Stomach smooth muscle (tissue), 2 donors: ENCODE data around the gene FOXF1.

Source experiments
- H3K27ac ChIP-seq: one replicate; pipeline ENCODE4 v1.7.0; 2013; ENCODE audit warnings: mild to moderate bottlenecking, low read length, inconsistent platforms
- H3K27me3 ChIP-seq, 2 donors: one replicate each; pipeline ENCODE4 v1.7.0; 2013; ENCODE audit warnings: low read length in 2 of 2; ENCODE audit not compliant: insufficient read depth in 2 of 2, control insufficient read depth in 1 of 2
- H3K36me3 ChIP-seq, 2 donors: one replicate each; pipeline ENCODE4 v1.7.0; 2013; ENCODE audit warnings: low read length in 2 of 2; ENCODE audit not compliant: control insufficient read depth in 2 of 2, insufficient read depth in 2 of 2
- H3K4me1 ChIP-seq: one replicate; pipeline ENCODE4 v1.7.0; 2013; ENCODE audit warnings: low read length; ENCODE audit not compliant: control insufficient read depth, insufficient read depth
- H3K4me3 ChIP-seq, 2 donors: one replicate each; pipeline ENCODE4 v1.7.0; 2013; ENCODE audit warnings: low read length in 2 of 2
- H3K9ac ChIP-seq, 2 donors: one replicate each; pipeline ENCODE4 v1.7.0; 2013; ENCODE audit warnings: low read length in 2 of 2, mild to moderate bottlenecking in 1 of 2
- H3K9me3 ChIP-seq, 2 donors: one replicate each; pipeline ENCODE4 v1.7.0; 2013; ENCODE audit warnings: low read length in 2 of 2; ENCODE audit not compliant: control insufficient read depth in 2 of 2
- donor health status: healthy.
- donor health status: Pancreatic carcinoma.

FOXF1 gene

DNA sequence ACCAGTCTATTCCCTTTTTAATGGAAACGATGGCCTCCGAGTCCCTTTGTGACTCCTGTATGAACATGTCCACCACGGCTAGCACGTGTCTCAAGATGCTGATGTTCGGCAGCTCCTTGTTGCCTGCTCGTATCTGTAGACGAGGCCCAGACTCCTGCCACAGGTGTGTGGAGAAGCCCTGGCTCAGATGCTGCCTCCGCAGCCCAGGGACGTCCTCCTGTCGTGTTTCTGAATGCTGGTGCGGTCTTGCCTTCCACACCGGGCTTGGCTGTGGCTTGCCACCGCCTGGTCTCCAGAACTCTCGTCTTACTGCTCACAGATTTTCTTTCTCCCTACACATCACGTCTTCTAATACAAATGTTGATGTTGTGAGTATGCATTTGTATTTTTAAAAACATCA is 17.0 kb downstream of the FOXF1 start:
- H3K4me3 ChIP-seq, result no peak overlapping the region

GRCh38 chr16:86528061-86528929 is 18.0 kb downstream of the FOXF1 start:
- Histone ChIP-seq H3K4me3 (no peak overlapping the region), H3K4me1 (peaks cover 9% of the 10 kb centered on the region), H3K36me3 (peaks cover 3% of the 10 kb centered on the region in 2 donors), H3K27ac (no peak overlapping the region), H3K9me3 (no peaks in the 10 kb centered on the region), H3K9ac (no peak overlapping the region), H3K27me3 (no peaks in the 10 kb centered on the region)

More for the DNA sequence above, 17.0 kb downstream of the FOXF1 start:
- Histone ChIP-seq H3K9me3 (no peaks in the 10 kb centered on the region), H3K27ac (no peak overlapping the region), H3K27me3 (no peaks in the 10 kb centered on the region), H3K36me3 (peaks cover 0 to 1% of the 10 kb centered on the region in 2 donors), H3K4me1 (peaks cover 9% of the 10 kb centered on the region), H3K9ac (no peak overlapping the region)

DNA sequence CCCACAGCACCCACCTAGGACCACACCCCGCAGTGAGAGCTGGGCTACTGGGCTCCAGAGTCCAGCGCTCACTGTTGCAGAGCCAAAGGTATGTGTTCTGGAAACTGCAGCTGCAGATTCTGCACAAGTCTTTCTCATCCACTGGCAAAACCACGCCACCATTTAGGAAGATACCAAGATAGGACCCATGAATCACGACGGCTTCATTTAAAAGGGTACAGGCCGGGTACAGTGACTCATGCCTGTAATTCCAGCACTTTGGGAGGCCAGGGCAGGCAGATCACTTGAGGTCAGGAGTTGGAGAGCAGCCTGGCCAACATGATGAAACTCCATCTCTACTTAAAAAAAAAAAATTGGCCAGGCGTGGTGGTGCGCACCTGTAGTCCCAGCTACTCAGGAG is 18.8 kb downstream of the FOXF1 start:
- Histone ChIP-seq H3K27ac (no peak overlapping the region), H3K27me3 (no peaks in the 10 kb centered on the region), H3K9me3 (no peaks in the 10 kb centered on the region), H3K9ac (no peak overlapping the region), H3K4me3 (no peak overlapping the region), H3K36me3 (peaks cover 3% of the 10 kb centered on the region in 2 donors), H3K4me1 (peaks cover 9% of the 10 kb centered on the region)

- Histone ChIP-seq H3K4me3 (no peak overlapping the region), H3K9ac (no peak overlapping the region), H3K4me1 (peaks cover 9% of the 10 kb centered on the region), H3K27ac (no peak overlapping the region), H3K36me3 (peaks cover 3 to 7% of the 10 kb centered on the region in 2 donors), H3K9me3 (no peaks in the 10 kb centered on the region), H3K27me3 (no peaks in the 10 kb centered on the region)
Observed at GRCh38 chr16:86530251-86531190, 20.2 kb downstream of the FOXF1 start.

DNA sequence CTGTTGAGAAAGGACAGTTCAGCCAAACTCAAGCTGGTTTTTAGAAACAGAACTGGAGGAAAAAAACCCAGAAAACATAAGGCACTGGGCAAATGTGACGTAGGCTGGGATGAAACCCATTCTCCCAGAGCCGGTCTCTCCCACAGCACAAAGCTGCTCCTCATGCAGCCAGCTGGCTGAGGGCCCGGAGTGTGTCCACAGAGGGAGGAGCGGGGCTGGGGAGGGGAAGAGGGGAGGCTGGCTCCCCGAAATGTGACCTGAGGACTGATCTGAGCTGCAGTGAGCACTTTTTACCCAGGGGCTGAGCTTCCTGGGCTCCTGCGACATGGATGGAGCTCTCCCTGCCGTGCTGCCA is 20.8 kb downstream of the FOXF1 start:
- Histone ChIP-seq H3K4me1 (peaks cover 12% of the 10 kb centered on the region), H3K27me3 (no peaks in the 10 kb centered on the region), H3K4me3 (no peak overlapping the region), H3K36me3 (peaks cover 3 to 7% of the 10 kb centered on the region in 2 donors), H3K27ac (no peak overlapping the region), H3K9me3 (no peaks in the 10 kb centered on the region), H3K9ac (no peak overlapping the region)

- Histone ChIP-seq H3K27ac (no peak overlapping the region), H3K4me3 (no peak overlapping the region), H3K4me1 (peaks cover 12% of the 10 kb centered on the region)
Observed at GRCh38 chr16:86531641-86532525, 21.6 kb downstream of the FOXF1 start.

DNA sequence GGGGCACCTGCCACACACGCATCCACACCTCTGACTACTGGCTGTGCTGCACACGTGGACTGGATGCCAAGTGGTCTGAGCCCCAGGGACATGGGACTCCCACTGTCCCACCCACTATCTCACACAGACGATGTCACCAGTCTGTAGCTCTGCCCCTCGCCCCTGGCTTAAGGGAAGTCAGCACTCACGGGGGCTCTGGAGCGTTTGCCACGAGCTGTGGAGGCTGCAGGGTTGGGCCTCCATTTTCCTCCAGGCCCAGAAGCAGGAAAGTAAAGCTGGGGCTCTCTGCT is 22.1 kb downstream of the FOXF1 start:
- Histone ChIP-seq H3K27me3 (no peaks in the 10 kb centered on the region), H3K4me1 (peaks cover 12% of the 10 kb centered on the region), H3K27ac (no peak overlapping the region), H3K36me3 (peaks cover 3 to 8% of the 10 kb centered on the region in 2 donors), H3K4me3 (no peak overlapping the region), H3K9me3 (no peaks in the 10 kb centered on the region), H3K9ac (no peak overlapping the region)

More at GRCh38 chr16:86531641-86532525, 21.6 kb downstream of the FOXF1 start:
- no peak overlapping the region for H3K9ac ChIP-seq
- peaks cover 3 to 7% of the 10 kb centered on the region in 2 donors for H3K36me3 ChIP-seq
- H3K27me3 ChIP-seq, result no peaks in the 10 kb centered on the region
- H3K9me3 ChIP-seq, result no peaks in the 10 kb centered on the region

DNA sequence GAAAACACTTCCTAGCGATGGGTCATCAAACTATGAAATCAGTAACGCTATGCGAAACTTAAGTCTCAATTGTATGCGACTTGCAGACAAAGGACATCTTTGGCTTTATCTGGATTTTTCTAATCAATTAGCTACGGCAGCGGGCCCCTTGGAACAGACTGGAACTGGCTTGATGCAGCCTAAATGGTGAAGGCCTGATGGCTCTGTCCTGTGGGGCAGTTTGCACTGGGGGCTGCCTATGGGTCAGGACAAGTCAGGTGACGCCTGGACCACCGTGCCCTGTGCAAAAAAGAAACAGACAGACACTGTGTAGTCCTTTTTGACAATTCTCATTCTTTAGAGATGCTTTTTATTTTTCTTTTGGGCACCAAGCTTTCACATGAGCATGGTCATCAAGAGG is 22.7 kb downstream of the FOXF1 start:
- H3K4me1 ChIP-seq, result peaks cover 12% of the 10 kb centered on the region

GRCh38 chr16:86533767-86534351 is 23.5 kb downstream of the FOXF1 start:
- no peak overlapping the region for H3K27ac ChIP-seq
- H3K9ac ChIP-seq, result no peak overlapping the region
- no peaks in the 10 kb centered on the region for H3K27me3 ChIP-seq
- peaks cover 15 to 19% of the 10 kb centered on the region in 2 donors for H3K36me3 ChIP-seq
- H3K9me3 ChIP-seq, result no peaks in the 10 kb centered on the region
- no peak overlapping the region for H3K4me3 ChIP-seq
- H3K4me1 ChIP-seq, result peaks cover 12% of the 10 kb centered on the region

More for the DNA sequence above, 22.7 kb downstream of the FOXF1 start:
- Histone ChIP-seq H3K9ac (no peak overlapping the region), H3K4me3 (no peak overlapping the region), H3K9me3 (no peaks in the 10 kb centered on the region), H3K36me3 (peaks cover 9 to 14% of the 10 kb centered on the region in 2 donors), H3K27me3 (no peaks in the 10 kb centered on the region), H3K27ac (no peak overlapping the region)
